ENCODE measurements around the gene FAM3D.
A peak's percentile ranks its signal among the peaks of the same experiment; 100 is the strongest.

Gene FAM3D

GRCh38 chr3:58652624-58653023 lies 13.9 kb downstream of the FAM3D start:
- DNase-seq, result no peak

- no peak for DNase-seq
Observed at GRCh38 chr3:58651276-58651675, 15.3 kb downstream of the FAM3D start.

GRCh38 chr3:58647381-58648141 lies 19.0 kb downstream of the FAM3D start:
- DNase-seq, result no peak

- no peak for DNase-seq
Observed at GRCh38 chr3:58646503-58646902, 20.1 kb downstream of the FAM3D start.

- DNase-seq, result no peak
Observed at GRCh38 chr3:58645726-58646125, 20.8 kb downstream of the FAM3D start.

GRCh38 chr3:58642846-58643245 lies 23.7 kb downstream of the FAM3D start:
- DNase-seq, result no peak

- no peak for DNase-seq
Observed at GRCh38 chr3:58640700-58641372, 25.7 kb downstream of the FAM3D start.

GRCh38 chr3:58639842-58640241 lies 26.7 kb downstream of the FAM3D start:
- DNase-seq, result no peak

- DNase-seq, result no peak
Observed at GRCh38 chr3:58639001-58639400, 27.6 kb downstream of the FAM3D start.

GRCh38 chr3:58638591-58638990 lies 28.0 kb downstream of the FAM3D start:
- DNase-seq, result no peak

- no peak for DNase-seq
Observed at GRCh38 chr3:58637509-58637908, 29.1 kb downstream of the FAM3D start.

- no peak for DNase-seq
Observed at GRCh38 chr3:58635371-58636285, 30.9 kb downstream of the FAM3D start.

GRCh38 chr3:58633157-58633865 lies 33.3 kb downstream of the FAM3D start:
- DNase-seq, result no peak

- DNase-seq, result no peak
Observed at GRCh38 chr3:58631742-58632141, 34.8 kb downstream of the FAM3D start.

- DNase-seq, result no peak
Observed at GRCh38 chr3:58630710-58631092, 35.9 kb downstream of the FAM3D start.

GRCh38 chr3:58630076-58630709 lies 36.4 kb downstream of the FAM3D start:
- peak; percentile 45 for DNase-seq

- DNase-seq, result no peak
Observed at GRCh38 chr3:58629629-58630028, 36.9 kb downstream of the FAM3D start.

GRCh38 chr3:58628823-58629562 lies 37.6 kb downstream of the FAM3D start:
- DNase-seq, result no peak

GRCh38 chr3:58627941-58628340 lies 38.6 kb downstream of the FAM3D start:
- no peak for DNase-seq

GRCh38 chr3:58627570-58627885 lies 39.0 kb downstream of the FAM3D start:
- no peak for DNase-seq

- DNase-seq, result no peak
Observed at GRCh38 chr3:58626841-58627569, 39.6 kb downstream of the FAM3D start.

All from NCI-H2107 (cell line).